Epithelial cell of esophagus (primary cell): Measurements from ENCODE around the gene AJM1.
"Not testable (repeated sequence)": the region's sequence is repeated elsewhere in the genome, so short reads cannot be mapped to it uniquely, and the experiment has no call there.

Source experiments
- DNase-seq: peaks from one replicate; pipeline ENCODE4 v3.0.0; 2010; ENCODE audit warnings: low read depth
- H3K4me3 ChIP-seq: 2 replicates; pipeline ENCODE4 v1.5.1; 2011; ENCODE audit warnings: mild to moderate bottlenecking, low read length, control low read depth
- CTCF ChIP-seq: IDR thresholded peaks from 2 replicates; pipeline ENCODE4 v1.5.1; 2011; ENCODE audit warnings: low read depth, mild to moderate bottlenecking, low read length, control low read depth, inconsistent platforms; ENCODE audit not compliant: insufficient read depth; ENCODE audit errors: missing control alignments

Gene AJM1

GRCh38 chr9:136842380-136842948 is at the start of gene AJM1:
Gene AJM1 (plus strand): TSS chr9:136842478. CDS start chr9:136844415, 1,937 bp downstream.
- peak; percentile 79 for DNase-seq
- peak; percentile 71 for TF ChIP-seq CTCF
- peak within 1 kb of the TSS; percentile 10 for H3K4me3 ChIP-seq

- no peak overlapping the region for H3K4me3 ChIP-seq
- peak; percentile 33 for DNase-seq
- no peak for TF ChIP-seq CTCF
Measured at GRCh38 chr9:136793086-136793946, 49.0 kb upstream of the AJM1 start.

- no peak for TF ChIP-seq CTCF
- no peak overlapping the region for H3K4me3 ChIP-seq
- no peak for DNase-seq
Measured at GRCh38 chr9:136794281-136794999, 47.8 kb upstream of the AJM1 start.

GRCh38 chr9:136795000-136795348 is 47.3 kb upstream of the AJM1 start:
- H3K4me3 ChIP-seq: no peak overlapping the region
- DNase-seq: no peak
- no peak for TF ChIP-seq CTCF

- DNase-seq: no peak
Measured at GRCh38 chr9:136796238-136796774, 46.0 kb upstream of the AJM1 start, which contains the start of gene CCDC183. Gene CCDC183 (plus strand): TSS chr9:136796338. CDS start chr9:136796398, 60 bp downstream.

GRCh38 chr9:136796775-136797347 is 45.4 kb upstream of the AJM1 start:
- not testable (repeated sequence) for DNase-seq, H3K4me3 ChIP-seq

More at GRCh38 chr9:136796238-136796774, 46.0 kb upstream of the AJM1 start, which contains the start of gene CCDC183:
- no peak for TF ChIP-seq CTCF
- no peak within 1 kb of the TSS for H3K4me3 ChIP-seq

- DNase-seq: no peak
- no peak for TF ChIP-seq CTCF
- no peak overlapping the region for H3K4me3 ChIP-seq
Measured at GRCh38 chr9:136798708-136799078, 43.6 kb upstream of the AJM1 start.
